Lung microvascular endothelial cell (primary cell): ENCODE measurements around the gene A2M. TPM values are rescaled to one million over a fixed set of nuclear protein-coding genes. Genes with fewer than 3 reads are reported as not detected.
"Not testable (repeated sequence)": the region's sequence is repeated elsewhere in the genome, so short reads cannot be mapped to it uniquely, and the experiment has no call there.

Experiments
- DNase-seq, 2 donors: peaks; one replicate each; pipeline versions ENCODE4 v3.0.0 to v3.0.0-alpha.2; 2010; ENCODE audit warnings: low read depth in 2 of 2
- total RNA-seq: library from RNA; depleted of rRNA; stranded (reverse); fragments of >200 nt; gene quantifications from 2 replicates; pipeline ENCODE4 v1.2.1, GENCODE V29; 2014

Gene A2M
- 3.8 and 19.0 TPM in 2 replicates for total RNA-seq

- peak; percentile 14 to 31 for DNase-seq
Observed at GRCh38 chr12:9115731-9116559, at the start of gene A2M. A2M (minus strand) TSS chr12:9115919; CDS start chr12:9115849, 70 bp downstream.

DNA sequence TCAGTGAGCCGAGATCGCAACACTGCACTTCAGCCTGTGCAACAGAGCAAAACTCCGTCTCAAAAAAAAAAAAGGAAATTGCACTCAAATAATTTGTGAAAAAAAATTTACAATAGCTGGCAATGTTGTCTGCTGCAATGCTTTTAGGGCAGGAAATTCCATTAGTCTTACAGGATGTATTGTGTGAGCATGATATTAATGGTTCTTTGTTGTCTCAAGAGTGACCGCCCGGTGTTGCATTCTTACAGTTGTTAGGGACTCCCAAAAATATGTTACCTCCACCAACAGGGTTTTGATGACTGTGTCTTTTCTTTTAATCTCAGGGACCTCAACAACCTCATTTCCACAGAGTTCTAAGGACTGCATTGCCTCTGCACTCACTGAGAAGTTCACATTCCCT lies 47.7 kb upstream of the A2M start:
- peak; percentile 80 to 87 for DNase-seq

DNA sequence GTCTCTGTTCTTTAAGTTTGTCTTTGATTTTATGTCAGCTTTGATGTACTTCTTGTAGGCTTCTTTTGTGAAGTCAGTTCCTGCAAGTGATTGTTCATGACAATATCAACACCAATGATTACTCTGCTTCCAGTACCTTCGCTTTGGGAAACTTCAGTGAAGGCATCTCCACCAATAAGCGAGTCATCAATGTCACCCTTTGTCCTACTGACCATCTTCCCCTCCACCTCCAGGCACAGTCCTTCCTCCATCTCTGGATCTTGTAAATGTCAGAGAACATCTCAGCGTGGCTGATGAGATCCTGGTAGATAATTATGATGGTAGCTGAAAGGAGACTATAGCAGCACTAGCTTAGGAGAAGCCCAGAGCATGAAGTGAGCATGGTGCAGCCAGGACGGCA lies 40.4 kb upstream of the A2M start:
- no peak for DNase-seq

GRCh38 chr12:9149372-9149771 lies 33.7 kb upstream of the A2M start:
- DNase-seq = peak in 1 of 2 donors; percentile 20

DNA sequence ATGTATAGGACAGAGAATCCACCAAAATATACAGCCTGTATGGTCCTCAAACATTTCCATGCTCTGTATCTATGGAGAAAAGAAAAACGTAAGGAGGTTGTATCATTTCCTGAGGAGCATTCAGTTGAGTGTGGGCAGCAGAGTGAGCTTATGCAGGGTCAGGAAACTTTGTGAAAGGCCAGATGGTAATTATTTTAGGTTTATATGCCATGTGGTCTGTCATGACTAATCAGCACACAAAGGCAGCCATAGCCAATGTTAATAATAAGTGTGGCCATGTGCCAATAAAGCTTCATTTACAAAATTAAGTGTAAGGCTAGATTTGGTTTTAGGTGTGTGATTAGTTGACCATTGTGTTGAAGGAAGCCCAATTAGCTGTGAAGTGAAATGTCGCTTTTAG lies 33.2 kb upstream of the A2M start:
- DNase-seq = peak in 1 of 2 donors; percentile 40

- no peak for DNase-seq
Observed at GRCh38 chr12:9147461-9147860, 31.7 kb upstream of the A2M start.

DNA sequence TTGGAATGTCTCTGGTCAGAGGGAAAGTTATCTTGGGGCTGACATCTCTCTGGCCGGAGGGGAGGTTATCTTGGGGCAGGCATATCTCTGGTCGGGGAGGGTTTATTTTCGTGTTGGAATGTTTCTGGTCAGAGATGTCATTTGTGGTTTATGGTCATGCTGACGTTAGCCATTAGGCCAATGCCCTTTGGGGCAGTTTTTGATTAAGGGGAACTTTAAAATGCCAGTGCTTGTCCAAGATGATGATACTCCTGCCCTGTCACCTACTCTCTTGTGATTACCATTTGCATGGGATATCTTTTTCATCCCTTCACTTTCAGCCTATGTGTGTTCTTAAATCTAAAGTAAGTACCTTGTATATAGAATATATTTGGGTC lies 29.0 kb upstream of the A2M start:
- DNase-seq = no peak

DNA sequence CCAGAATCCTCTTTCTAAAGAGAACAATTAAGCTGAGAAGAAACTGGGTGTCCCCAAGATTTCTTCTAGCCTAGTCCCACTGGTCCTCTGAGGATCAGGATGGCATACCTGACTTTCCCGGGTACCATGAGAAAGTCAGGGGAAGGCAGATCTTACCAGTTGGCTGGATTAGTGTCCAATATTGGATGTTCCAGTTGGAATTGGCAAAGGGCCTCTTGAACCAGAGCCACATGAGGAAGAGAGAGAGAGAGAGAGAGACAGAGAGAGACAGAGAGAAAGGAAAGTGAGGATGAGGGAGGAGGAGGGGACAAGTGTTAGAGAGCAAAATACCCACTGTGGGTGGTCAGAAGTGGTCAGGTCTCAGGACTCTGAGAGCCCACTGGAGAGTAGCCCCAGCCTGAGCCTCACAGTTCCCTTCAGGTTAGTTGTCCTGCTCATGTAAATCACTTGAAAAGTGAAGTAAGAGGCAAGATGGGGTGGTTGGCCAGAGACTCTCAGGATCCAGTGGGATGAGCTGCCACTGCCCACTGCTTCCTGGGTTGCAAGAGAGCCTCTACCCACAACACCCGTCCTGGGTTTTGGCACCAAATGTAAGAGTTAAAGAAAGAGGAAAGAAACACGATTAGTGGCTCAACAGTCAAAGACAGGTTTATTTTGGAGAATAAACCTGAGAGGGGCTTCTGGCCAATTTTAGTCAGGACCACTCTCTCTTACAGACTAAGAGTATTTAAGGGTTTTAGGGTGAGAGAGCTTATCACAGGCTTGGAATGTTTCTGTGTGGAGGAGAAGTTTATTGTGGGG lies 28.4 kb upstream of the A2M start:
- no peak for DNase-seq

- DNase-seq = no peak
Observed at GRCh38 chr12:9143137-9143536, 27.4 kb upstream of the A2M start.

GRCh38 chr12:9139588-9140290 lies 24.0 kb upstream of the A2M start:
- not testable (repeated sequence) for DNase-seq

GRCh38 chr12:9135903-9136310 lies 20.2 kb upstream of the A2M start:
- DNase-seq = no peak

- peak; percentile 14 to 56 for DNase-seq
Observed at GRCh38 chr12:9134981-9135628, 19.4 kb upstream of the A2M start.

DNA sequence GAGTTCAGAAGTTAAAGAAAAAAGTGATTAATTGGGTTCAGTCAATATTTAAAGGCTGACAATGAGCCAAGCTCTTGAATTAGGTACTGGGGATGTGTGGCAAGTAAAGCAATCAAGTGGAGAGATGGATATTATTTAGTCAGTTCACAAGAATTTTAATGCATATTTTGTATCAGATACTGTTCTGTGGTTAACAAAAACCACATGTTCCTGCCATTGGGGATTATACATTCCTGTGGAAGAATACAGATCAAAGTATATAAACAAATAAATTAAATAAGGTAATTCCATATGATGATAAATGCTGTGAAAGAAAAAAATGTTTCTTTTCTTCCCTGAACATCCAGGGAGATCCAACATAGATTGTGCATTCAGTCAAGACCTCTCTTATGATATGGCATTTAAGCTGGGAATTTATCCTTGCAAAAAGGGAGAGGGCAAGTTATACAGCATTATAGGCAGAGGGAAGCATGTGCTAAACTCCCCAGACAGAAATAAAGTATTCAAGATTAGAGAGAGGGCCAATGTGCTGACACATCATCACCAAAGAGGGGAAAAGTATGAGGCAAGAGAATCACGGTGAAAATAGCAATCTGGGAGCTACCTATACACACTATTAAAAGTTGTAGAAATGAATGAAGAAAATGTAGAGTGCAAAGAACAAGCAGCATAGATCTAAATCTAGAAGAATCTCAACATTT lies 17.6 kb upstream of the A2M start:
- DNase-seq = no peak

DNA sequence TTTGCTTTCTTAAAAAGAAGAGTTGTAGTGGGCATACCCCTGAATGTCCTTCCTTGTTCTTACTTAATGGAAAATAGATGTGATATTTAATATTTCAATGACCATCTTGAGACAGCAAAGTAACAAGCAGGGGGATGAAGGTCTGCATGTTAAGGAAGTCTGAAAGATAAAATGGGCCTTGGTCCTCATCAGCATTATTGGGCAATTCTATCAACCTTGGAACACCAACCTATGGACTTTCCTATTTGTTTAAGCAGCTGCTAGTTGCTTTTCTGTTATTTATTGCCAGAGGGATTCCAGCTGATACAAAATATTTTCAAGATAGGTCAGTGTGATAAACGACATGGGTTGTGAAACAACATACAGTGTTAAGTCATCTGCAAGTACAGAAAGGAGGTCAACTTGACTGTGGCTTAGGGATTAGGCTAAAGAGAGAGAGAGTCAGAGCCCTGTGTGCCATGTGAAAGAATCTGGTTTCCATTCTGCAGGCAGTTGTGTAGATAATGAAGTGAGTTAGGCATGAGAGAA lies 16.4 kb upstream of the A2M start:
- DNase-seq = no peak

- DNase-seq = no peak
Observed at GRCh38 chr12:9130244-9130643, 14.5 kb upstream of the A2M start.

DNA sequence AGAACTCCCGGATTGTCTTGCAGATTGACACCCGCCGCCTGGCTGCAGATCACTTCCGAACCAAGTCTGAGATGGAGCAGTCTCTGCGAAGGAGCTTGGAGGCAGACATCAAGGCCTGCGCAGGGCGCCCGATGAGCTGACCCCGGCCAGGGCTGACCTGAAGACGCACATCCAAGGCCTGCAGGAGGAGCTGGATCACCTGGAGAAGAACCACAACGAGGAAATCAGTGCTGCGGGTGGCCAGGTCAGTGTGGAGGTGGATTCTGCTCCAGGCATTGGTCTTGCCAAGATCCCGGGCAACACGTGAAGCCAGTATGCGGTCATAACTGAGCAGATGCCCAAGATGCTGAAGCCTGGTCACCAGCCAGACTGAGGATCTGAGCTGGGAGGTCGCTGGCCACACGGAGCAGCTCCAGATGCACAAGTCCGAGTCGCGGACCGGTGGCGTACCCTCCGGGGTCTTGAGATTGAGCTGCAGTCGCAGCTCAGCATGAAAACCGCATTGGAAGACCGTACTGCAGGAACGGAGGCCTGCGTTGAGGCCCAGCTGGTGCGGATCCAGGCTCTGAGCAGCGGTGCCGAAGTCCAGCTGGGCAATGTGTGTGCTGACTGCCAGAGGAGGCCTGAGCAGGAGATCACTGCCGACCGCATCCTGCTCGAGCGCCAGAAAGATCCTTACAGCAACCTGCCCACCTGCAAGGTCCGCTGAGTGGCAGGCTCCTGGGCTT lies 12.4 kb upstream of the A2M start:
- no peak for DNase-seq

DNA sequence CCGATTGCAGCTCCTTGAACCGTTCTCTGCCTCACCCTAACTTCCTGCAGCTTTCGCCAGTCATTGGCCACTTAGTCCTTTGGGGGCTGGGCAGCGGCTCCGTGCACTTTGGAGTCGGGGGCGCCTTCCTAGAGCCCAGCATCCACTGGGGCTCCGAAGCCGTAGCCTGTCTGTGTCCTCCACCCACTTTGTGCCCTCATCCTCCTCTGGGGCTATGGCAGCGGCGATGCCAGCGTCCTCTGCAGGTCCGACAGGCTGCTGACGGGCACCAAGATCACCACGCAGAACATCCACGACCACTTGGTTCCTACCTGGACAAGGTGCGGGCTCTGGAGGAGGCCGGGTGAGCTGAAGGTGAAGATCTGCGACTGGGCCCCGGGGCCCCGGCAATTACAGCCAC lies 11.8 kb upstream of the A2M start:
- DNase-seq = no peak

DNA sequence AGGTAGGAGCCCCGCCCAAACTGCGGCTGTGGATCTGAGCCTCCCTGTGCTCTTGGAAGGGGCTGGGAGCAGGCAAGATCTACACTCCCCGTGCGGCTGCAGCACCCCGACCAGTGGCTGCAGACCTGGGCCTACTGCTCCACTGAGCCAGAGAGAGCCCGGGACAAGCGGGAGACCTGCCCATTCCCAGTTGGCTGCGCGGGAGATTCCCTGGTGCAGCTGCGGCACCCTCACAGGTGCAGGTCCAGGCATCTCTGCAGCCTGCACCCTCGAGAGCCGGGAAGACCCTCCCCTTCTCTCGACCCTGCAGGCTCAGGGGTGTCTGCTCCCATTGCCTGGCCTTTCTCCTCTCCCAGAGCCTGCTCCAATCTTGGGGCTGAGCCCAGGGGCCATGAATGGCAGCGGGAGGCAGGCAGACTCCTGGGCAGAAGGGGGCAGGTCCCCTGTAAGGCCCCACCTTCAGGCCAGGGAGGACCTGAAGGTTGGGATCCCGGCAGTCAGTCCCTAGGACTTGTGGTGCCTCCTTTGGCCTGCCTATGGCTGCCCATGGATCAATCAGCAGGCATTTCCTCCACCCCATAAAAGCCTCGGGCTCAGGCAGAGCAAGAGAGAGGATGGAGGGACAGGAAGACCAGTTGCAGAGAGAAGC lies 8.8 kb upstream of the A2M start:
- DNase-seq = no peak

GRCh38 chr12:9123781-9124382 lies 8.2 kb upstream of the A2M start:
- no peak for DNase-seq
